Motor neuron (in vitro differentiated cells): Measurements from ENCODE around the gene CHRM1. TPM values are rescaled to one million over a fixed set of nuclear protein-coding genes. Genes with fewer than 3 reads are reported as not detected.
A peak's percentile ranks its signal among the peaks of the same experiment; 100 is the strongest.
"Not testable (repeated sequence)": the region's sequence is repeated elsewhere in the genome, so short reads cannot be mapped to it uniquely, and the experiment has no call there.

Experiments used
- ATAC-seq, 8 experiments: fragments of 200-7000 bp; cut with Tn5 transposase; replicated peaks in 6 of 8; 2 replicates each; pipeline ENCODE4 v1.8.0; 2021; ENCODE audit warnings: mild to moderate bottlenecking in 8 of 8, moderate library complexity in 8 of 8
- H3K27ac ChIP-seq, 2 donors: fragments of 250-450 bp; sonication (Bioruptor Pico); 2 replicates each; pipeline ENCODE4 v1.9.0; 2021; ENCODE audit warnings: antibody characterized with exemption in 2 of 2, mild to moderate bottlenecking in 2 of 2, moderate library complexity in 1 of 2
- H3K4me1 ChIP-seq, 2 donors: fragments of 250-450 bp; sonication (Bioruptor Pico); replicated peaks in 1 of 2; 2 replicates each; pipeline ENCODE4 v1.6.1; 2021; ENCODE audit warnings: antibody characterized with exemption in 2 of 2, mild to moderate bottlenecking in 2 of 2, moderate library complexity in 1 of 2
- H3K4me3 ChIP-seq, 5 donors: fragments of 250-450 bp; sonication (Bioruptor Pico); 2 replicates each; pipeline ENCODE4 v1.9.0; 2021; ENCODE audit warnings: antibody characterized with exemption in 5 of 5, mild to moderate bottlenecking in 5 of 5, moderate library complexity in 4 of 5
- WGBS, 10 experiments: fragments of 450-650 bp; shearing (Covaris generic); methylation state at CpG; one replicate each; pipeline ENCODE4 v1.0.0; 2022; 5-methylcytosine and 5-hydroxymethylcytosine counted together
- in situ Hi-C, 9 experiments: fragments of 400-800 bp; cut with MboI; loops; one replicate each; pipeline ENCODE4 v1.15.0; 2021; ENCODE audit warnings: low sequenced_read_pairs in 9 of 9, low pct_unique_long_range_greater_than_20kb in 2 of 9; ENCODE audit not compliant: unreplicated experiment in 9 of 9
- total RNA-seq, 8 experiments: library from RNA; unstranded; fragments of 300-600 nt; gene quantifications; 2 replicates each; pipeline versions ENCODE4 v1.2.3 to v1.2.4, GENCODE V29; 2022

The CHRM1 gene
- under 1 TPM in 6 of 8 experiments, not detected in 2; 0.04 to 0.81 (median 0.19) TPM for total RNA-seq

- Histone ChIP-seq H3K4me1 (peaks cover 0 to 18% of the 10 kb centered on the region in 2 donors), H3K4me3 (no peak within 1 kb of the TSS), H3K27ac (no peak within 1 kb of the TSS)
- ATAC-seq, result peak in 7 of 8 experiments; percentile 7 to 37 (median 21)
- in situ Hi-C loops, result loop anchor here in 3 of 9 experiments (25.0 kb wide), 3 partner anchors 291 to 741 kb away; partner anchors contain the start of gene ATL3 (in 1 of the 3)
- no CpG with 5 or more reads among the region's 9 CpGs for WGBS, 10 experiments
These were observed at the start of gene CHRM1 for GRCh38 chr11:62921201-62921572. Gene CHRM1, minus strand, starts transcription at chr11:62921363. Its CDS starts 10,263 bp downstream, at chr11:62911100.

GRCh38 chr11:62965574-62965973, 44.4 kb upstream of the CHRM1 start:
- in situ Hi-C loops, result no loop called here
- ATAC-seq, result peak in 3 of 8 experiments; percentile 54 to 93 (median 92)
- H3K27ac ChIP-seq, result no peak overlapping the region
- 0 to 83% (median 40%) methylated on average over 1 to 2 of the region's 2 CpGs; no CpG with 5 or more reads in 5 of the 10 experiments for WGBS, 10 experiments
- no peaks in the 10 kb centered on the region for H3K4me1 ChIP-seq
- H3K4me3 ChIP-seq, result no peak overlapping the region

- 0 to 100% (median 74%) methylated on average over 1 to 2 of the region's 3 CpGs; no CpG with 5 or more reads in 4 of the 10 experiments for WGBS, 10 experiments
- Histone ChIP-seq H3K27ac (no peak overlapping the region), H3K4me3 (no peak overlapping the region), H3K4me1 (peaks cover 13% of the 10 kb centered on the region in 2 donors)
- no peak for ATAC-seq
- in situ Hi-C loops, result no loop called here
These were observed 41.2 kb upstream of the CHRM1 start for GRCh38 chr11:62962391-62962790.

DNA sequence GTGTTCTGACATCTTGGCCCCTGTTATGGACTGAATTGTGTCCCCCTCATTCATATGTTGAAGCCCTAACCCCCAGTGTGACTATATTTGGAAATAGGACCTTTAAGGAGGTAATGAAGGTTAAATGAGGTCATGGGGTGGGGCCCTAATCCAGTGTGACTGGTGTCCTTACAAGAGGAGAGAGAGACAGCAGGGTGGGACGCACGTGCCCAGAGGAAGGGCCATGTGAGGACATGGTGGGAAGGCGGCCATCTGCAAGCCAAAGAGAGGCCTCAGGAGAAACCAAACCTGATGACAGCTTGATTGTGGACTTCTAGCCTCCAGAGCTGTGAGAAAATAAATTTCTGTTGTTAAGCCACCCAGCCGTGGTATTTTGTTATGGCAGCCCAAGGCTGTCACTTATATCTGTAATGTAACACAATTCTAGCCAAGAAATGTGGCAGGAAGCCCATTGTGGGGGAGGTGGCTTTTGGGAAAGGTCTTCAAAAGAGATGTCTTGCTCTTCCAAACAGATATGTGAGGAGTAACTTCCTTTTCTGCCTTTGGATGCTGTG, 39.9 kb upstream of the CHRM1 start:
- Histone ChIP-seq H3K27ac (no peak overlapping the region), H3K4me3 (no peak overlapping the region), H3K4me1 (peaks cover 13% of the 10 kb centered on the region in 2 donors)
- WGBS, 10 experiments, result 0 to 92% (median 73%) methylated on average over 1 to 4 of the region's 4 CpGs; no CpG with 5 or more reads in 2 of the 10 experiments
- in situ Hi-C loops, result no loop called here
- no peak for ATAC-seq

DNA sequence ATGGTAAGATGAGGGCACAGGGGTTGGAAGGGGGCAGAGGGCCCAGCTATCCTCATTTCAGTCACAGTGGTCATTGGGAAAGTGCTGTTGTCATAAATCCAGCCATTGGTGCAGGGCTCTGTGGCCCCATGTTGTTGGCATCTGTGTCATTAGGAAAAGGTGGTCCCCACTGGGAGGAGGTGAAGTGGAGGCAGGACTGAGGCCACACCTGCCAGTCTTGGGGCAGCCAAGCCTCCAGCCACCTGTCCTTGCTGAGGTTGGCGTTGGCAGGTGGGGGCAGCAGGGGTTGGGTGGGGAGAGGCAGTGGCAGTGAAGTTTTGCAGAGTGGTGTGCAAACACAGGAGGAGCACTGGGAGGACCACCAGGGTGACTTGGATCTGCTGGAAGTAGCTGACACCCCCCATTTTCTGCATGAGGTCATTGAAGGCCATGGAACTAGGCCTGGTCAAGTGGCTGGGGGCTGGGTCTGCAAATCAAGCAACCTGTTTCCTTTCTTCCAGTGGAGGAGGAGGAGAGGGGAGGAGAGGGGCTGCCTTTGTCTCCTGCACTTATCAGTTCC, 38.3 kb upstream of the CHRM1 start:
- in situ Hi-C loops, result no loop called here
- no CpG with 5 or more reads among the region's 1 CpG for WGBS, 10 experiments
- Histone ChIP-seq H3K27ac (no peak overlapping the region), H3K4me1 (peaks cover 13% of the 10 kb centered on the region in 2 donors), H3K4me3 (no peak overlapping the region)
- no peak for ATAC-seq

GRCh38 chr11:62958547-62959421, 37.6 kb upstream of the CHRM1 start:
- in situ Hi-C loops, result no loop called here
- peak; percentile 89 to 98 (median 96) for ATAC-seq
- Histone ChIP-seq H3K27ac (no peak overlapping the region), H3K4me3 (no peak overlapping the region), H3K4me1 (peaks cover 13% of the 10 kb centered on the region in 2 donors)
- WGBS, 10 experiments, result 0 to 77% (median 23%) methylated on average over 1 to 7 of the region's 11 CpGs; no CpG with 5 or more reads in 2 of the 10 experiments

DNA sequence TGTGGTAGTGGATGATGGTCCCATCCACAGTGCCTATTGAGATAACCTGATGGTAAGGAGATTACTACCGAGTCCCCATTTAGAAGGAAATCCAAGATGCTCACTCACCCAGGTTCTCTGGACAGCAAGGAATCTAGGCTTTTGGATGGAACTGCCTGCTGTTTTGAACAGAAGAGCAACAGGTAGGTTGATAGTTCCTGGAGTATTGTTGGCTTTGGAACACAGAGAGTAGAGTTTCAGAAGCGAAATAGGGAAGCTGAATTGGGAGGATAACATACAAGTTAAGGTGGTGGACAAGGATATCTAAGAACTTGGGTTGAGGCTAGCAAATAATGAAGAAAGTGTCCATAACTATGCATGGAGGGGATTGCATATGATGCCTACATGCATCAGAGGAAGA, 36.0 kb upstream of the CHRM1 start:
- WGBS, 10 experiments, result 57 to 100% (median 85%) methylated on average over 1 to 2 of the region's 2 CpGs; no CpG with 5 or more reads in 2 of the 10 experiments
- H3K4me3 ChIP-seq, result no peak overlapping the region
- no peak overlapping the region for H3K27ac ChIP-seq
- in situ Hi-C loops, result no loop called here
- H3K4me1 ChIP-seq, result peaks cover 13% of the 10 kb centered on the region in 2 donors
- ATAC-seq, result no peak

DNA sequence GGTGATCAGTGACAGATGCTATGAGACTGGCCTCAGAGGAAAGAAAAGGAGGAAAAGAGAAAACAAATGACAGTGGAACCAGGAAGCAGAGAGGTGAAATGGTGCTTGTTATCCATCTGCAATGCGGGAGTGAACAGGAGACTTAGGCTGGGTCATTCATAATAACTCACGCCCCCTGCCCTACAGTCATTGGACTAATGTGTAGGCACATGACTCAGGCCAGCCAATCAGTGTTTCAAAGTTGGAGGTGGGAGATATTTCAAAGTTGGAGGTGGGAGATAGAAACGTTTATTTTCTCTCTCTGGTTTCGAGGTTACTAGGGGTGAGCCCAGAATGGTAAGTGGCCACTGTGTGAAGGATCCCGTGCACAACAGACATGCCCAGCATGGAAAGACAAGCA, 33.3 kb upstream of the CHRM1 start:
- WGBS, 10 experiments, result 42 to 100% (median 68%) methylated on average over 1 to 5 of the region's 5 CpGs; no CpG with 5 or more reads in 2 of the 10 experiments
- peaks cover 13% of the 10 kb centered on the region in 2 donors for H3K4me1 ChIP-seq
- H3K4me3 ChIP-seq, result no peak overlapping the region
- in situ Hi-C loops, result no loop called here
- no peak overlapping the region for H3K27ac ChIP-seq
- peak in 1 of 8 experiments; percentile 12 for ATAC-seq

DNA sequence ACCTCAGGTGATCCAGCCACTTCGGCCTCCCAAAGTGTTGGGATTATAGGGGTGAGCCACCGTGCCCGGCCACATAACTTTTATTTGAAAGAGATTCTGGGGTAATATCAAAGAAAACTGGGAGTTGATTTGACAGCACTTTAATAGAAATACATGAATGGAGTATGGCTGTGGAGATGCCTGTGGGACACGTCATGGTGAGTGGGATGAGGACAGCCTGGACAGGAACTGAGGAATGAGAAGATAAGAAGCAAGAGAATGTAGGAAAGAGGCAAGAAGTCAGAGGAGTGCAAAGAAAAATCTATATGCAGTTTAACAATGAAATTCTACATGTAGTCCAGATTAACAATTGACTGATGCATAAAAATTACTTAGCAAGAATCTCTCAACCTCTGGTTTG, 32.6 kb upstream of the CHRM1 start:
- Histone ChIP-seq H3K27ac (no peak overlapping the region), H3K4me3 (no peak overlapping the region), H3K4me1 (peaks cover 7 to 9% of the 10 kb centered on the region in 2 donors)
- no peak for ATAC-seq
- in situ Hi-C loops, result no loop called here
- 0 to 100% (median 87%) methylated on average over 1 to 4 of the region's 4 CpGs for WGBS, 10 experiments

DNA sequence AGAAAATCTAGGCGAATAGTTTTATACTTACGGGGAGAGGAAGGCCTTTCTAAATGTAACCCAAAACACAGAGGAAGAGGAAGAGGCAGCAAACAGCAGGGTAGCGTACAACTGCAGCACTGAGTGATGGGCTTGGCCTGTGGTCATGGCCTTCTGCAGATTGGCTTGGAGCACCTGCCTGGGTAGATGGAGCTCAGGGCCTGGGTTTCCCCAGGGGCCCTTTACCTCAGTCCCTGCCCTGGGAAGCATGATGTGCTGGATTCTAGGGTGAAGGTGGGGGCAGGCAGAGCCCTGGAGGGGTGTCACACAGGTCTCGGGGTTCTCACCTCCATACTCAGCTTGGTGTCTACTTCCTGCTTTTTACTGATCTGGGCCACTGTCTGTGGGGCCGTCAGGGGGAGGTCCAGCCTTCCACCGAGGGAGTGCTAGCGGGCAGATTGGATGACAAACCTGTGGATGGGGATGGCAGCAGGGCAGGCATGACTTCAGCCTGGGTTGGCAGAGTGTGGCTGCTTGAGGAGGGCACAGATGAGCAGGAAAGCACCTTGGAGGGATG, 27.7 kb upstream of the CHRM1 start:
- no peak overlapping the region for H3K27ac ChIP-seq
- H3K4me1 ChIP-seq, result no peaks in the 10 kb centered on the region
- no peak overlapping the region for H3K4me3 ChIP-seq
- in situ Hi-C loops, result no loop called here
- 0 to 100% (median 64%) methylated on average over 1 to 6 of the region's 7 CpGs; no CpG with 5 or more reads in 2 of the 10 experiments for WGBS, 10 experiments
- ATAC-seq, result no peak

DNA sequence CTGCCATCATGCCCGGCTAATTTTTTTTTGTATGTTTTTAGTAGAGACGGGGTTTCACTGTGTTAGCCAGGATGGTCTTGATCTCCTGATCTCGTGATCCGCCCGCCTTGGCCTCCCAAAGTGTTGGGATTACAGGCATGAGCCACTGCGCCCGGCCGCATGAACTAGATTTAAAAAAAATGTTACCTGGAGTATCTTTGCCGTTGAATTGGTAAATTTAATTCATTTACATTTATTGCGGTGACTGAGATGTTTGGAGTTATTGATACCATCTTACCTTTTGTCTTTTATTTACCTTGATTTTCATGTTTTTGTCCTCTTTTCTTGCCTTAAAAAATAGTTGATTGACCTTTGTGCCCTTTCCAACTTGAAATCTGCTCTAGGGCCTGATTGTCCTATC, 24.4 kb upstream of the CHRM1 start:
- H3K27ac ChIP-seq, H3K4me3 ChIP-seq, in situ Hi-C loops, H3K4me1 ChIP-seq, ATAC-seq: not testable (repeated sequence)
- WGBS, 10 experiments, result 53 to 100% (median 94%) methylated on average over 2 to 7 of the region's 10 CpGs; no CpG with 5 or more reads in 2 of the 10 experiments

GRCh38 chr11:62937528-62937927, 16.4 kb upstream of the CHRM1 start:
- H3K27ac ChIP-seq, H3K4me1 ChIP-seq, ATAC-seq, in situ Hi-C loops, H3K4me3 ChIP-seq: not testable (repeated sequence)
- WGBS, 10 experiments, result 0 to 88% (median 40%) methylated on average over 1 to 2 of the region's 2 CpGs; no CpG with 5 or more reads in 3 of the 10 experiments

GRCh38 chr11:62934496-62934785, 13.3 kb upstream of the CHRM1 start:
- no peak overlapping the region for H3K4me3 ChIP-seq
- H3K27ac ChIP-seq, result no peak overlapping the region
- WGBS, 10 experiments, result 0 to 30% (median 6%) methylated on average over 1 of the region's 1 CpG; no CpG with 5 or more reads in 6 of the 10 experiments
- H3K4me1 ChIP-seq, result no peaks in the 10 kb centered on the region
- ATAC-seq, result no peak
- in situ Hi-C loops, result no loop called here
